ENCODE measurements around the gene CYP2D6.

The CYP2D6 gene

DNA sequence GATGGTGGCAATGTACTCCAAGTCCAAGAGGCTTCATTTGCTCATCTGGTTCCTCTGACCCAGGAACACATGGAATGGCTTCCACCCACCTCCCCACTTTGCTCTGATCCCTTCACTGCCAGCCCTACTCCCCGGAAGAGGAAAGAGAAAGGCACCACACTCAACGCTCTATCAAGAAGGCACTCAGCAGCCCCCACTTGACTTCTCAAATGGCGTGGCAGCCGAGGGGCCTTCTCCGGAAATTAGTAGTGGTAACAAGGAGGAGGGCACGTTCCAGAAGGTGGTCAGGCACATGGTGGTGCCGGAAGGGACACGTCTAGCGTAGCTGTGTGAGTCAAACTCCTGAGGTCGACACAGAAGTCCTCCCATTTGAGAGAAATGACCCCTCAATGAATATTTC, 36.5 kb upstream of the CYP2D6 start:
- no peak for FAIRE-seq

DNA sequence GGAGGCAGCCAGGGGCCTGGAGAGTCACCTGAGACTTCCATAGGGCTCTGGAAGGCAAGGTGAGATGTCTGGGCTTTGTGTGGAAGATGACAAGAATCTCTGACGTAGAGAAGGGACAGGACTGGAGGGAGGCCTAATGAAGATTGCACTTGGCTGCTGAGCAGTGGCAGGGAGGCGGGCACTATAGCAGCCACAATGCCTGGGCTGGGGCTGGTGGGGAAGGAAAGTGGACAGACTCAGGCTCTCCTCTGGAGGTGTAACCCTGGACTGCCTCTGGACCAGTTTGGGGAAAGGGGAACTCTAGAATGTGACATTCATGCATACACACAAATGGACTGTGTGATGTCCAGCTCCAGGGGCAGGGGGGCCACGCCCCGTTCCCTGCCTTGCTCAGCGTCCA, 34.3 kb upstream of the CYP2D6 start:
- FAIRE-seq (no peak), DNase-seq (ENCODE audit: insufficient read length, low spot score) (no peak)
- no peak for TF ChIP-seq POLR2A (IDR thresholded peaks at IDR 0.05; ENCODE audit: low read depth, low read length)

More for the DNA sequence above, 36.5 kb upstream of the CYP2D6 start:
- no peak for TF ChIP-seq POLR2A (IDR thresholded peaks at IDR 0.05; ENCODE audit: low read depth, low read length)
- DNase-seq (ENCODE audit: insufficient read length, low spot score): no peak

DNA sequence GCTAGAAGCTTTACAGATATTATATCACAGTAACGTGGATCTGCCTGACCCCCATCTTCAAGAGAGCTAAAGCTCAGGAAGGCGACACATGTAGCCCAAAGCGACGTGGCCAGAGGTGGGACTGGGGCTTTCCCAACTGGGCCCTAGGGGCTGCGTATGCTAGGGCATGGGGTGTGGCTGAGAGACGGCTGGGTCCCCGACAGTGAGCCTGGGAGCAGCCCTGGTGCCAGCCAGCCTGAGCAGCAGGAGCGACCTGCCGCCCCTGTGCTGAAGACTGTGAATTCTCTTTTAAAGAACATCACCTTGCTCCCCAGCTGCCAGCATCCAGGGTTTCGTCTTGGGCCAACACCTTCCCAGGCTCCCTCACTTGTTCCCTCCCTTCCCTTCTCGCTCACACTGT, 32.9 kb upstream of the CYP2D6 start:
- no peak for TF ChIP-seq POLR2A (IDR thresholded peaks at IDR 0.05; ENCODE audit: low read depth, low read length)
- FAIRE-seq (no peak), DNase-seq (ENCODE audit: insufficient read length, low spot score) (no peak)

DNA sequence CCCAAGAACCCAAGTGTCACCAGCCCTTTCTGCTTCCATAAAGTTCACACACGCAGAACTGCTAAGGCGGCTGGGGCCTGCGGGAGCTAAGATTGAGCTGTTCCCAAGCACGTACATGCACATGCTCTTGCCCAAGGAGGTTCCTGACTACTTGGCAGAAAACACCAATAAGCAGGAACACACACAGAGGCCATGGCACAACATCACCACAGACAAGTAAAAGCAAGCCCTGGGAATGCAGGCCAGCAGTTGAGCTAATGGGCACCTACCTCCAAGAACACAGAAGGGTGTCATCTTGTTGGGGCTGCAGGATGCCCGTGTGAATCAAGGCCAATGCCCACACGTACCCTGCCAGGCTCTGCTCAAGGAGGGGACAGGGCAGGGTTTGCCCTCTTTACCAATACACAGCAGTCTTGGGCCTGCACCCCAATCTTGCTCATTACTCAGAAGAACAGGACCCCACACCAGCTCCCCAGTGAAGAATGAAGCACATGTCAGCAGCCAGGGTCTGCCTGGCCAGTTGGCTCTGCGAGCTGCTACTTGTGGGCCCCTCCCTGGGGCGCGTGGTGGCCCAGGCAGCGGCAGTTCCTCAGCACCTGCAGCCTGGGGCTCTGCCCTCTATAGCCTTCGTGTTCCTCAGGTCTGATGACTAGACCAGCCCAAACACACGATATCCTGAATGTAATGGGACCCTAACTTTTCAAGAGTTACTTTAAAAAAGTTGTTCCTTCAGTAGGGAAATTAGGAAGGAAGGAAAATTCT, 32.3 kb upstream of the CYP2D6 start:
- TF ChIP-seq POLR2A (IDR thresholded peaks at IDR 0.05; ENCODE audit: low read depth, low read length): no peak
- FAIRE-seq (no peak), DNase-seq (ENCODE audit: insufficient read length, low spot score) (no peak)

DNA sequence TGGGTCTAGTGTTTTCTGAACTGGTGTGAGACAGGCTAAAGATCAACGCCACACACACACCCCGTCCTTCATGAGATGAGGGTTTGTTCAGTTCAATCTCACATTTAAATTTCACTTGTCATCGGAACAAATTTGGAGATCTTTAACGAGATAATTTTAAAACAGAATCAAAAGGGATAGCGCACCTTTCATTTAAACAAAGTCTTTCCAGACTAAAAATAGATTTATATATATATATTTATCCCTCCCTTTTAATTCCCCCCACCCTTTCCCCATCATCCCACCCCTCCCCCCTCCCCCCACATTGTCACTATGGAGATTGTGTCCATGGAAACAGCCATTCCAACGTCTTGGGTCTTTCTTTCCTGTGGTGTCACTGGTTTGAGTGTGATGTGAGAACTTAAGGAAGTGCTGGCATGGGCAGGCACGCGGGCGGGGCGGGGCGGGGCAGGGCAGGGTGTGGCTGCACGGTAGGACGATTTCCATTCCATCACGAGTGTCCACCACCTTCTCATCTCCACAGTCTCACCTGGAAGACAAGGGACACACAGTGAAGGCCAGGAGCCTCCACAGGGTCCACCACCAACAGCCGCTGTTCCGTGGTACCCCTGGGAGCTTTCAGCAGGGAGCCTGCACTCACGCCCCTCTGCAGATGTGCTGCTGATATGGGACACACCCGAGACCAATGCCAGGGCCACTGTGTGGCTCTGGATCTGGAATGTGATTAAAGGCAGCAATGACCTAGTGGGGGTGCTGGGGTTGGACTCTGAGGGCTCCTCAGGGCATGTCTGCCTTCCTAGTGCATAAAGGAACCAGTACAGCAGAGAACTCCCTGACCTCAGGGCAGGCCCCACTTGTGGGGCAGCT, 30.5 kb upstream of the CYP2D6 start:
- FAIRE-seq (no peak), DNase-seq (ENCODE audit: insufficient read length, low spot score) (no peak)

DNA sequence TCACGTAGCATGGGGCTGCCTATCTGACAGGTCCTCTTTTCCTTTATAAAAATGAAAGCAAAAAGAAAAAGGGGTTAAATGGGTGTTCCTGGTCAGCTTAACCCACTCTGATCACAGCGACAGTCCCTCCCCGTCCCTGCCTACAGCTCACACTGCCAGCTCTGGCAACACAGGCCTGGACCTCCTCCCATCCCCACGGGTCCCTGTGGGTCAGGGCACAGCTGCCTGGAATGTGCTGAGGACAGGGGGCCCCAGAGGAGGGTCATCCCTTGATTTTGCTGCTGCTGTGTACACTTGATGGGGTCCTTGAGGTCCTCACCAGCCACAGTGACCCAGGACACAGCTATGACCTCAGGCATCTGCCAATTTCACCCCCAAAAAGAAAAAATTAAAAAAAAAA, 29.6 kb upstream of the CYP2D6 start:
- DNase-seq (ENCODE audit: insufficient read length, low spot score): no peak
- FAIRE-seq: no peak
- no peak for TF ChIP-seq POLR2A (IDR thresholded peaks at IDR 0.05; ENCODE audit: low read depth, low read length)

More for the DNA sequence above, 30.5 kb upstream of the CYP2D6 start:
- TF ChIP-seq POLR2A (IDR thresholded peaks at IDR 0.05; ENCODE audit: low read depth, low read length): no peak

DNA sequence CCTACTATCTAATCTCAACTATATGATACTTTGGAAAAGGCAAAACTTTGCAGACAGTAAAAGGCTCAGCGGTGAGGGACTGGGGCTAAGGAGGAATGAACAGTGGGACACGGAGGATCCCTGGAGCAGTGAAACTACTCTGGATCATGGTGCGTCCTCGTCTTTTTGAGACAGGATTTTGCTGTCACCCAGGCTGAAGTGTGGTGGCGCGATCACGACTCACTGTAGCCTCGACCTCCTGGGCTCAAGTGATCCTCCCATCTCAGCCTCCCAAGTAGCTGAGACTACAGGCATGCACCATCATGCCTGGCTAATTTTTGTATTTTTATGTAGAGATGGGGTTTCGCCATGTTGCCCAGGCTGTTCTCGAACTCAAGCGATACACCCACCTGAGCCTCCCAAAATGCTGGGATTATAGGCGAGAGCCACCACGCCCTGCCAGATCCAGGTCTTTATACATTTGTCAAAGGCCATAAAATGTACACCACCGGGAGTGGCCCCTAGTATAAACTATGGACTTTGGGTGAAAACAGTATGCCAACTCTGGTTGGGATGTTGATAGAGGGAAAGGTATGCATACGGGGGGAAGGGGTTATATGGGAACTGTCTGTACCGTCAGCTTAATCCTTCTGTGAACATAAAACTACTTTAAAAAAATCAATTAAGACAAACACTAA, 28.0 kb upstream of the CYP2D6 start:
- no peak for DNase-seq (ENCODE audit: insufficient read length, low spot score)
- no peak for FAIRE-seq
- TF ChIP-seq POLR2A (IDR thresholded peaks at IDR 0.05; ENCODE audit: low read depth, low read length): no peak

DNA sequence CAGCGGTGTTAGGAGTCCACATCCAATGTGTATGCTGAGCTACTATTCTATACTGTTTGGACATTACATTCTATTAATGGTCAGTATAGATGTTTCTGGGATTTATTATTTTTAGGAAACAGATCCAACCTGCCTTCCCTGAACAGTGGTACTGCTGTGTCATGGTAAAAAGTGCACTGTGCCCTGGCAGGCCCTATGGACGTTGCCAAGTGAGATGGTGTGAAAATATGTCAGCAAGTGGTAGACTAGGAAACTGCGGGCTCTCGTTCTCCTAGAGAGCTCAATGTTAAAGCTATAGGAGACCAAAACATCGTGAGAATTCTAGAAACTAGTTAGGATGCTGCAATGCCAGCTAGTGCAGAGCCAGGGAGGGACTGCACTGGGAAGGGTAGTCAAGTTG, 26.0 kb upstream of the CYP2D6 start:
- TF ChIP-seq POLR2A (IDR thresholded peaks at IDR 0.05; ENCODE audit: low read depth, low read length): no peak
- FAIRE-seq (no peak), DNase-seq (ENCODE audit: insufficient read length, low spot score) (no peak)

DNA sequence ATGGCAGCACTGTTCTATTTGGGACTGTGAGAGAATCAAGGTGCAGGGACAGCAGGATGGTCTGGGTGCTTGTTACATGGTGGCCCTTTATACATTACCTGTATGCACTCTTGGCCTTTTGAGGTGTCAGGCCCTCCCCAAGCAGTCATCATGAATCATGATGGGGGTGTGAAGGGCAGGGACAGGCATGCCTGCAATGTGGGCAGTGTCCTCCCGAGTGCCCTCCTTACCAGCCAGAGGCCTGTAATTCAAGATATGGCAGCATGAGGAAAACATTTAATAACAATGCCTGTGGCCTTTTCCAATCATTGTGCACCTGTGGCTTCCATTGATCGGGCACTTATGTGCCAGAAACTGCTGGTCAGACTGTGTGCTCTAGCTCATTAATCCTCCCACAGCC, 25.5 kb upstream of the CYP2D6 start:
- FAIRE-seq: no peak

DNA sequence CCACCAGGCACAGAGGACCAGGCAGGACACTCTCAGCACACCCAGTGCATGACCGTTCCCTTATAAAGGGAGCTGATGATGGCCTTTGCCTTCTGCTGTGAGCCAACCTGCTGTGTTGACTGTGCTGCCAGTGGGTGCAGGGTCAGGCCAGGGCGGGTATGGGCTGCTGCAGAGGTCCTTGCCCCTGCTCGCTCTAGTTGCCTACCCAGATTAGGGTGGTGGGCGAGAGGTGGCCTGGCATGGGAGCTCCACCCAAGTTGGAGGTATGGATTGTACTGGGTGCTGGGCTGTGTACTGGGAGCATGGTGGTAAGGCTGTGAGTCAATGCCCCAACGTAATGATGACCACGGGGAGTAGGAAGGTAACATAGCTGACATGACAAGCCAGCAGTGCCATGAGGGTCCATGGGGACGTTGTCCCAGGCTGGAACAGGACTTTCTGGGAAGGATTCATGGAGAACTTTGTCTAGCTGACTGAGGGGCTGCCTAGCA, 24.5 kb upstream of the CYP2D6 start:
- no peak for DNase-seq (ENCODE audit: insufficient read length, low spot score)
- FAIRE-seq: no peak
- TF ChIP-seq POLR2A (IDR thresholded peaks at IDR 0.05; ENCODE audit: low read depth, low read length): no peak

More for the DNA sequence above, 25.5 kb upstream of the CYP2D6 start:
- DNase-seq (ENCODE audit: insufficient read length, low spot score): no peak
- no peak for TF ChIP-seq POLR2A (IDR thresholded peaks at IDR 0.05; ENCODE audit: low read depth, low read length)

DNA sequence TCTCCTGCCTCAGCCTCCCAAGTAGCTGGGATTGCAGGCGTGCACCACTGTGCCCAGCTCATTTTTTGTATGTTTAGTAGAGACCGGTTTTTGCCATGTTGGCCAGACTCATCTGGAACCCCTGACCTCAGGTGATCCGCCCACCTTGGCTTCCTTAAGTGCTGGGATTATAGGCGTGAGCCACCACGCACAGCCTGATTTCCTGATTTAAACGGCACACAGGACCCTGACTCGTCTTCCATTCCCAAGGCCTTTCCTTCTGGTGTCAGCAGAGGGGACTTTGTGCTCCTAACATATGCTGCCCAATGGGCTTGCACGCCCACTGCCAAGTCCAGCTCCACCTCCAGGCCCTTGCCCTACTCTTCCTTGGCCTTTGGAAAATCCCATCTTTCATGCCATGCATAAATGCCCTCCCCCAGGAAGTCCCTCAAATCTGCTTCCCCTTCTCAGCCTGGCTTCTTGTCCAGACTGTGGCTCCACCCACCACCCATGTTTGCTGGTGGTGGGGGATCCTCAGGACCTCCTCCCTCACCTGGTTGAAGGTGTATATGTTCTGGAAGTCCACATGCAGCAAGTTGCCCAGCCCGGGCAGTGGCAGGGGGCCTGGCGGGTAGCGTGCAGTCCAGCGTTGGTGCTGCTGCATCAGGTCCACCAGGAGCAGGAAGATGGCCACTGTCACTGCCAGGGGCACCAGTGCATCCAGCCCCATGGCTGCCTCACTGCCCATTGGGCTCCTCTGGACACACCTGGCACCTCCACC, 23.9 kb upstream of the CYP2D6 start:
- no peak for TF ChIP-seq POLR2A (IDR thresholded peaks at IDR 0.05; ENCODE audit: low read depth, low read length)
- DNase-seq (ENCODE audit: insufficient read length, low spot score): no peak
- FAIRE-seq: no peak

DNA sequence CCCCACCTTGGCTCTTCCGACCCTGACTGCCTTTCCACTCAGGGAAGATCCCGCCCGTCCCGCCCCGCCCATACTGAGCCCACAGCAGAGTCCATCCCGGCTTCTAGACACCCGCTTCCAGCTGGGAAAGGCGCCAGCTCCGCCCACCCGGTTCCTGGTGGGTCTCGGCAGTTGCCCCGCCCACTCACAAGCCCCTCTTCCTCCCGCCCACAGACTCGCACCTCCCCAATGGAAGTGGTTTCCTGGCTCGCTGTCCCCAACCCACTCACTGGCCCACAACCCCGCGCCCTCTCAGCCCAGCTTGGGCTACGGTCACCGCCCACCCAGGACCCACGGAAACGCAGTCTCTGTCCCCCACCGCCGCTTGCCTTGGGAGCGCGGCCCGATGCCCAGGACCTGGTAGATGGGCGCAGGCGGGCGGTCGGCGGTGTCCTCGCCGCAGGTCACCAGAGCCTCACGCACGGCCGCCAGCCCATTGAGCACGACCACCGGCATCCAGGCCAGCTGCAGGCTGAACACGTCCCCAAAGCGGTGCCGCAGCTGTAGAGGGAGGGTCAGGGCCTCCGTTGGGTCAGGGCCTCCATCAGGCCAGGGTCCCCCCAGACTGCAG, 22.2 kb upstream of the CYP2D6 start:
- DNase-seq (ENCODE audit: insufficient read length, low spot score) (no peak), FAIRE-seq (no peak)
- no peak for TF ChIP-seq POLR2A (IDR thresholded peaks at IDR 0.05; ENCODE audit: low read depth, low read length)

All from H54 (cell line).